ENCODE data around the gene PDK2.

DNA sequence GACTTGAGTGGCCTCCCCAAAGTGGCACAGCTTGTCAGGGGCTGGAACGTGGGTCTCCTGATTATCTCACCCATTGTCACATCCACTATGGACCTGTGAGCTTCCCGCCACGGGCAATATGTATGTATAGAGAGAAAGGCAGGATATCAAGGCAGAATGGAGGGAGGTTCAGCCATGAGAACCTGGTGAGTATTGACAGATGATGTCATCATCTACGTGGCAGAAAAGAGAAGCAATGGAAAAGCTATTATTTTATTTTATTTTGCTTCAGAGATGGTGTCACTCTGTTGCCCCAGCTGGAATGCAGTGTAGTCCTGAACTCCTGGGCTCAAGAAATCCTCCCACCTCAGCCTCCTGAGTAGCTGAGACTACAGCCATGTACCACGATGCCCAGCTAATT lies 13.4 kb upstream of the PDK2 start:
- TF ChIP-seq, protein P1, sequence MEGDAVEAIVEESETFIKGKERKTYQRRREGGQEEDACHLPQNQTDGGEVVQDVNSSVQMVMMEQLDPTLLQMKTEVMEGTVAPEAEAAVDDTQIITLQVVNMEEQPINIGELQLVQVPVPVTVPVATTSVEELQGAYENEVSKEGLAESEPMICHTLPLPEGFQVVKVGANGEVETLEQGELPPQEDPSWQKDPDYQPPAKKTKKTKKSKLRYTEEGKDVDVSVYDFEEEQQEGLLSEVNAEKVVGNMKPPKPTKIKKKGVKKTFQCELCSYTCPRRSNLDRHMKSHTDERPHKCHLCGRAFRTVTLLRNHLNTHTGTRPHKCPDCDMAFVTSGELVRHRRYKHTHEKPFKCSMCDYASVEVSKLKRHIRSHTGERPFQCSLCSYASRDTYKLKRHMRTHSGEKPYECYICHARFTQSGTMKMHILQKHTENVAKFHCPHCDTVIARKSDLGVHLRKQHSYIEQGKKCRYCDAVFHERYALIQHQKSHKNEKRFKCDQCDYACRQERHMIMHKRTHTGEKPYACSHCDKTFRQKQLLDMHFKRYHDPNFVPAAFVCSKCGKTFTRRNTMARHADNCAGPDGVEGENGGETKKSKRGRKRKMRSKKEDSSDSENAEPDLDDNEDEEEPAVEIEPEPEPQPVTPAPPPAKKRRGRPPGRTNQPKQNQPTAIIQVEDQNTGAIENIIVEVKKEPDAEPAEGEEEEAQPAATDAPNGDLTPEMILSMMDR (IDR thresholded peaks at IDR 0.05; ENCODE audit: low read length) = no peak
- no peak for TF ChIP-seq EZH2 (optimal IDR thresholded peaks at IDR 0.05; ENCODE audit: low read depth, low read length)
- TF ChIP-seq EZH2phosphoT487 (IDR thresholded peaks at IDR 0.05; ENCODE audit: low read length) = no peak
